ENCODE data around the gene ZNF441. TPM values are rescaled to one million over a fixed set of nuclear protein-coding genes. Genes with fewer than 3 reads are reported as not detected.
"Not testable (repeated sequence)": the region's sequence is repeated elsewhere in the genome, so short reads cannot be mapped to it uniquely, and the experiment has no call there.

Gene ZNF441
- total RNA-seq, 1 donor from 2014 or later = 2.2 TPM

DNA sequence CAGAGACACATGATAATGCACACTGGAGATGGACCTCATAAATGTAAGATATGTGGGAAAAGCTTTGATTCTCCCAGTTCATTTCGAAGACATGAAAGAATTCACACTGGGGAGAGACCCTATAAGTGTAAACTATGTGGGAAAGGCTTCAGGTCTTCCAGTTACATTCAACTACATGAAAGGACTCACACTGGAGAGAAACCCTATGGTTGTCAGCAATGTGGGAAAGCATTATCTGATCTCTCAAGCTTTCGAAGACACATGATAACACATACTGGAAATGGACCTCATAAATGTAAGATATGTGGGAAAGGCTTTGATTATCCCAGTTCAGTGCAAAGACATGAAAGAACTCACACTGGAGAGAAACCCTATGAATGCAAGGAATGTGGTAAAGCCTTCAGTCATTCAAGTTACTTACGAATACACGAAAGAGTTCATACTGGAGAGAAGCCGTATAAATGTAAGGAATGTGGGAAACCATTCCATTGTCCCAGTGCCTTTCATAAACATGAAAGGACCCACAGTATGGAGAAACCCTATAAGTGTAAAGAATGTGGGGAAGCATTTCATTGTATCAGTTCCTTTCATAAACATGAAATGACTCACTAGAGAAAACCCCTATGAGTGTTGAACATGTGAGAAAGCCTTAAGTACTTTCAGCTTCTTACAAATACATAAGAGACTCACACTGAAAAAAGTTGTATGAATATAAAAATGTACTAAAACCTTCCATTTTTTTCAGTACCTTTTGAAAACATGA is 14.7 kb downstream of the ZNF441 start:
- ATAC-seq = no peak

DNA sequence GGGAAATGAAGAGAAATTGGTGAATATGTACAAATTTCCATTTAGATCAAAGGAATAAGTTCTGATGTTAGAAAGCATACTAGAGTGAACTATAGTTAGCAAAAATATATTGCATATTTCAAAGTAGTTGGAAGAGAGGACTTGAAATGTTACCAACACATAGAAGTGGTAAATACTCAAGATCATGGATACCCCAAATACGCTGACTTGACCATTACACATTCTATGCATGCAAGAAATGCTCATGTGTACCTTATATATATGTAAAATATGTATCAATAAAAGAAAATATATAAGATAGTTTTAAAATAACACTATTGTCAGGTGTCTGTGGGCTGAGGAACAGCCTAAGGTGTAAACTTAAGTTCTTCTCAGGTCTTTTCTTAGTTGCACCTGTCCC is 17.0 kb downstream of the ZNF441 start:
- ATAC-seq = no peak

DNA sequence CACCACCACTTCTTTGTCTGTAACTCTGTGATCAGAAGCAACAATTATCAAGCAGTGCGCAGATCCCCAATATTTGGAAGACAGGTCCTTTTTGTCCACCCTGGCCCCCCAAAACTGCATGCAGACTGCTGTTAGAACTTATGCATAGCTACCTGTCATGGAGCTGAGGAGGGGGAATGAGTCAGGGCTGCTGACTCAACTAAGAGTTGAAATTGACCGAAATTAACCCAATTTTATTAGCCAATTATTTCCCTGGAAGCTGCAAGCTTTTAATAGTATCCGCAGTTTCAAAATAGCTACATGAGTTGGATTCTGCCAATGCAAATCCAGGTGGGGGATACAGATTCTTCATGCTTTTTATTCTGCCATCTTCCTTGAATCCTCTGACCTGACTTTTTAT is 17.6 kb downstream of the ZNF441 start:
- no peak for ATAC-seq

- ATAC-seq = no peak
Measured at GRCh38 chr19:11787536-11787935, 20.7 kb downstream of the ZNF441 start.

- ATAC-seq = no peak
Measured at GRCh38 chr19:11792942-11793341, 26.1 kb downstream of the ZNF441 start.

GRCh38 chr19:11797491-11797890 is 30.7 kb downstream of the ZNF441 start:
- ATAC-seq = peak; percentile 97

- peak; percentile 97 for ATAC-seq
Measured at GRCh38 chr19:11798391-11799330, 31.9 kb downstream of the ZNF441 start, which contains the start of gene ZNF491. Gene ZNF491 (plus strand): TSS chr19:11798523. CDS start chr19:11805954, 7,431 bp downstream.

DNA sequence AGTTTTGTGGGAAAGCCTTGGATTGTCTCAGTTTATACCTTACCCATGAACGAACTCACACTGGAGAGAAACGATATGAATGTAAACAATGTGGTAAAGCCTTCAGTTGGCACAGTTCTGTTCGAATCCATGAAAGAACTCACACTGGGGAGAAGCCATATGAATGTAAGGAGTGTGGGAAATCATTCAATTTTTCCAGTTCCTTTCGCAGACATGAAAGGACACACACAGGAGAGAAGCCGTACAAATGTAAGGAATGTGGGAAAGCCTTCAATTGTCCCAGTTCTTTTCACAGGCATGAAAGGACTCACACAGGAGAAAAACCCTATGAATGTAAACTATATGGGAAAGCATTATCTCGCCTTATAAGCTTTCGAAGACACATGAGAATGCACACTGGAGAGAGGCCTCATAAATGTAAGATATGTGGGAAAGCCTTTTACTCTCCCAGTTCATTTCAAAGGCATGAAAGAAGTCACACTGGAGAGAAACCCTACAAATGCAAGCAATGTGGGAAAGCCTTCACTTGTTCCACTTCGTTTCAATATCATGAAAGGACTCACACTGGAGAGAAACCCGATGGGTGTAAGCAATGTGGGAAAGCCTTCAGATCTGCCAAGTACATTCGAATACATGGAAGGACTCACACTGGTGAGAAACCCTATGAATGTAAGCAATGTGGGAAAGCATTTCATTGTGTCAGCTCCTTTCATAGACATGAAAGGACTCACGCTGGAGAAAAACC is 39.7 kb downstream of the ZNF441 start:
- ATAC-seq = no peak

GRCh38 chr19:11807099-11807380 is 40.2 kb downstream of the ZNF441 start:
- no peak for ATAC-seq

- ATAC-seq = no peak
Measured at GRCh38 chr19:11813703-11814028, 46.9 kb downstream of the ZNF441 start.

DNA sequence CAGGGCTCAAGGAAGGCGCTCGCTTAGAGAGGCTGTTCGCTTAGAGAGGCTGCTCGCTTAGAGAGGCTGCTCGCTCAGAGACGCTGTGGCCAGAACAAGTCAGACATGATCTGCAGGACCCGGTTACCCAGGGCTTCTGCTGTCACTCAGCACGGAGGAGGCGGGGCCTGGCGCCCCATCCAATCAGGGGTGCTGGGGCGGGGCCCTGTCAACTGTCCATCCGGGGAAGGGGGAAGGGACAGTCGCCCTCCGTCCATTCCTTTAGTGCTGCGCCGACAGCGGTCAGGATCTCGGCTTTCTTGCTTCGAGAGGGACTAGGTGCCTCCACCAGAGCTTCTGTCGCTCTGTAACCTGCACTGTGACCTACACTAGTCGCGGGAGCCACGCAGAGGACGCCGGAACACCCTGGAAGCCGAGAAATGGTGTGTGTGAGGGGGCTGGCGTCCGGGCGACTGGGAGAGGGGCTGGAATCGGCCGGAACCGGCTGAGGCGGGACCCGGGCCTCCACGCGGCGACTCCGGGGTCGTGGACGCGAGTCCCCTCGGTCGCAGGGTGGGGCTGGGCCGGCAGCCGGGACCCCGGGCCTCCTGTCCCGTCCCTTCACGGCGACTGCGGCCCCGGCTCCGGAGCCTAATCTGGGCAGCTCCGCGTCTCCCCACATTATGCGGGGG is 47.4 kb downstream of the ZNF441 start, which contains the start of gene ZNF440:
Gene ZNF440 (plus strand): TSS at position 245 of the 671 bp plus-strand sequence. CDS start 175 bp downstream, at position 420.
- ATAC-seq = peak; percentile 99

- peak; percentile 37 for ATAC-seq
Measured at GRCh38 chr19:11814700-11815035, 47.9 kb downstream of the ZNF441 start.

GRCh38 chr19:11821474-11822109 is 54.8 kb downstream of the ZNF441 start:
- peak; percentile 43 for ATAC-seq

DNA sequence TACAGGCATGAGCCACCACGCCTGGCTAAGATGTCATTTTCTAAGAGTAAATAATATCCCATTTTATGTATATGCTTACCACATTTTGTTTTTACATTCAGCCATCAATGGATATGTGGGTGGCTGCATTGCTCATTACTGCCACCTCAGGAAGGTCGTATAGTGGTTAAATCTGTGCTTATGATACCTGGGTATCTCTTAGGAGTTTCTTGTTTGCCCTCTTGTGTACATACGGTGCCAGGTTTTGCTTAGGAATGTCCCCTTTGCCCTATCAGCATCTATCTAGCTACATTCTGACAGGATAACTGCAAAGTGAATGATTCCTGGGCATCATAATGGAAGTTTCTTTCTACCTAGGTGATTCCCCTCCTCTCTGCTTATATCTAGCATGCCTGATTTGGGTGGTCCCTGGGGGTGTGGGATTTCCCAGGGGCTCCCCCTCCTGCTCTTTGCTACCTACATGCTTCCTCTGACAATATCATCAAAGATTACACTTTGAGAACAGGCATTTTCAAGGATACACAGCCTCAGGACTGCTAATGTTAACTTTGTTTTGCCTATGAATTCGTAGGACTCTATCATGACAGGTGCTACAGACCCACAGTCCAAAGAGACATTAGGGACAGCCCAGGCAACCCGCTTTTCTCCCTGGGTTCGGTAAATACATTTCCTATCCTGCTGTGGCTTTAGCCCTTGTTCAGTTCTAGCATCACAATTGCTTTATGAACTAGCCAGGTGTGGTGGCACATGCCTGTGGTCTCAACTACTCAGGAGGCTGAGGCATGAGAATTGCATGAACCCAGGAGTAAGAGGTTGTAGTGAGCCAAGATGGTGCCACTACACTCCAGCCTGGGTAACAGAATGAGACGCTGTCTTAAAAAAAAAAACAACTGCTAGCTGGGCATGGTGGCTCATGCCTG is 62.4 kb downstream of the ZNF441 start:
- not testable (repeated sequence) for ATAC-seq

DNA sequence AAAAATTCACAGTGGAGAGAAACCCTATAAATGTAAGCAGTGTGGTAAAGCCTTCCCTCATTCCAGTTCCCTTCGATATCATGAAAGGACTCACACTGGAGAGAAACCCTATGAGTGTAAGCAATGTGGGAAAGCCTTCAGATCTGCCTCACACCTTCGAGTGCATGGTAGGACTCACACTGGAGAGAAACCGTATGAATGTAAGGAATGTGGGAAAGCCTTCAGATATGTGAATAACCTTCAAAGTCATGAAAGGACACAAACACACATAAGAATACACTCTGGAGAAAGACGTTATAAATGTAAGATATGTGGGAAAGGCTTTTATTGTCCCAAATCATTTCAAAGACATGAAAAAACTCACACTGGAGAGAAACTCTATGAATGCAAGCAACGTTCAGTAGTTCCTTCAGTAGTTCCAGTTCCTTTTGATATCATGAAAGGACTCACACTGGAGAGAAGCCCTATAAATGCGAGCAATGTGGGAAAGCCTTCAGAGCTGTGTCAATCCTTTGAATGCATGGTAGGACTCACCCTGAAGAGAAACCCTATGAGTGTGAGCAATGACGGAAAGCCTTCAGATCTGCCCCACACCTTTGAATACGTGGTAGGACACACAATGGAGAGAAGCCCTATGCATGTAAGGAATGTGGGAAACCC is 65.6 kb downstream of the ZNF441 start:
- no peak for ATAC-seq

- no peak for ATAC-seq
Measured at GRCh38 chr19:11833541-11833940, 66.7 kb downstream of the ZNF441 start.

All from esophagus mucosa (tissue), 1 donor.